PC-9 (cell line): ENCODE results near the gene ANKS6. TPM values are rescaled to one million over a fixed set of nuclear protein-coding genes. Genes with fewer than 3 reads are reported as not detected.

ENCODE experiments used
- BruUV-seq: library from RNA; stranded (reverse); fragments of 400-500 nt; replicated peaks from 2 replicates; lab custom pipeline; 2021; lab: Mats Ljungman, UMichigan
- CTCF ChIA-PET: fragments of 300-600 bp; sonication (Branson Sonifier 250); formaldehyde crosslinking; loops from one replicate; lab custom pipeline; 2022; ENCODE audit warnings: antibody characterized with exemption; lab: Charles Lee
- POLR2A ChIA-PET: fragments of 300-600 bp; sonication (Branson Sonifier 250); formaldehyde crosslinking; loops from one replicate; lab custom pipeline; 2022; ENCODE audit warnings: antibody characterized with exemption; ENCODE audit not compliant: unreplicated experiment; lab: Charles Lee
- DNase-seq, 2 experiments: peaks; one replicate each; pipeline versions ENCODE4 v3.0.0 to v3.0.0-alpha.2; 2015 to 2022; ENCODE audit warnings: mixed read lengths in 1 of 2
- H2AFZ ChIP-seq: fragments of 200-600 bp; sonication (generic); 2 replicates; pipeline ENCODE4 v1.8.1; 2017; ENCODE audit warnings: antibody characterized with exemption
- H3F3A ChIP-seq: fragments of 200-600 bp; sonication (generic); 2 replicates; pipeline ENCODE4 v1.8.1; 2017; ENCODE audit warnings: antibody characterized with exemption, mild to moderate bottlenecking, low read depth; ENCODE audit not compliant: insufficient read depth
- H3K27ac ChIP-seq: fragments of 200-600 bp; sonication (generic); 2 replicates; pipeline ENCODE4 v1.6.1; 2016; ENCODE audit warnings: mixed run types
- H3K27me3 ChIP-seq: fragments of 200-600 bp; sonication (generic); 2 replicates; pipeline ENCODE4 v1.6.1; 2016; ENCODE audit warnings: low read depth, mixed run types; ENCODE audit not compliant: insufficient read depth
- H3K36me3 ChIP-seq: fragments of 200-600 bp; sonication (generic); 2 replicates; pipeline ENCODE4 v1.6.1; 2016; ENCODE audit warnings: low read depth, mixed run types
- H3K4me1 ChIP-seq: fragments of 200-600 bp; sonication (generic); replicated peaks from 2 replicates; pipeline ENCODE4 v1.6.1; 2016; ENCODE audit warnings: mixed run types; ENCODE audit not compliant: insufficient read depth
- H3K4me2 ChIP-seq: fragments of 200-600 bp; sonication (generic); 2 replicates; pipeline ENCODE4 v1.6.1; 2017; ENCODE audit warnings: mixed run types
- H3K4me3 ChIP-seq: fragments of 200-600 bp; sonication (generic); 2 replicates; pipeline ENCODE4 v1.6.1; 2016; ENCODE audit warnings: mixed run types
- H3K79me2 ChIP-seq: fragments of 200-600 bp; sonication (generic); 2 replicates; pipeline ENCODE4 v1.6.1; 2017; ENCODE audit warnings: low read depth, mixed run types
- H3K9me2 ChIP-seq: fragments of 200-600 bp; sonication (generic); 2 replicates; pipeline ENCODE4 v1.8.1; 2017; ENCODE audit warnings: mild to moderate bottlenecking; ENCODE audit not compliant: insufficient read depth
- H3K9me3 ChIP-seq: fragments of 200-600 bp; sonication (generic); 2 replicates; pipeline ENCODE4 v1.8.1; 2016; ENCODE audit warnings: low read depth; ENCODE audit not compliant: insufficient read depth
- H4K20me1 ChIP-seq: fragments of 200-600 bp; sonication (generic); 2 replicates; pipeline ENCODE4 v1.8.1; 2017; ENCODE audit not compliant: insufficient read depth
- EZH2 ChIP-seq: fragments of 200-600 bp; sonication (generic); IDR thresholded peaks from 2 replicates; pipeline ENCODE4 v1.8.0; 2017; ENCODE audit warnings: antibody characterized with exemption, low read depth
- intact Hi-C: fragments of 100-400 bp; cut with micrococcal nuclease; formaldehyde crosslinking; loops from one replicate; pipeline ENCODE4 v1.10.0; 2022; ENCODE audit not compliant: unreplicated experiment
- total RNA-seq: library from RNA; stranded (reverse); gene quantifications from 2 replicates; pipeline ENCODE4 v1.2.3, GENCODE V29; 2021
- TF ChIP-seq, protein P1 (sequence below): fragments of 200-600 bp; sonication (generic); conservative IDR thresholded peaks from 2 replicates; pipeline ENCODE4 v1.6.1; 2017; ENCODE audit warnings: mixed run types, antibody characterized with exemption, mild to moderate bottlenecking, moderate library complexity

ANKS6 gene
- total RNA-seq, 1 experiment from 2014 or later, result 74.7 TPM

GRCh38 chr9:98790134-98790841 is 6.1 kb downstream of the ANKS6 start:
- TF ChIP-seq EZH2, result no peak
- TF ChIP-seq, protein P1, sequence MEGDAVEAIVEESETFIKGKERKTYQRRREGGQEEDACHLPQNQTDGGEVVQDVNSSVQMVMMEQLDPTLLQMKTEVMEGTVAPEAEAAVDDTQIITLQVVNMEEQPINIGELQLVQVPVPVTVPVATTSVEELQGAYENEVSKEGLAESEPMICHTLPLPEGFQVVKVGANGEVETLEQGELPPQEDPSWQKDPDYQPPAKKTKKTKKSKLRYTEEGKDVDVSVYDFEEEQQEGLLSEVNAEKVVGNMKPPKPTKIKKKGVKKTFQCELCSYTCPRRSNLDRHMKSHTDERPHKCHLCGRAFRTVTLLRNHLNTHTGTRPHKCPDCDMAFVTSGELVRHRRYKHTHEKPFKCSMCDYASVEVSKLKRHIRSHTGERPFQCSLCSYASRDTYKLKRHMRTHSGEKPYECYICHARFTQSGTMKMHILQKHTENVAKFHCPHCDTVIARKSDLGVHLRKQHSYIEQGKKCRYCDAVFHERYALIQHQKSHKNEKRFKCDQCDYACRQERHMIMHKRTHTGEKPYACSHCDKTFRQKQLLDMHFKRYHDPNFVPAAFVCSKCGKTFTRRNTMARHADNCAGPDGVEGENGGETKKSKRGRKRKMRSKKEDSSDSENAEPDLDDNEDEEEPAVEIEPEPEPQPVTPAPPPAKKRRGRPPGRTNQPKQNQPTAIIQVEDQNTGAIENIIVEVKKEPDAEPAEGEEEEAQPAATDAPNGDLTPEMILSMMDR, result no peak
- Histone ChIP-seq H3K9me3 (no peaks in the 10 kb centered on the region), H3K4me3 (0 out of 2 replicates have a peak overlapping the region, but pooled peaks have one; percentile 30), H3K27me3 (no peaks in the 10 kb centered on the region), H3K36me3 (peaks cover 16% of the 10 kb centered on the region; the same call in 1 of the 2 replicates), H3K4me2 (peak overlapping the region; percentile 66), H3K79me2 (peaks cover 71% of the 10 kb centered on the region), H2AFZ (no peak overlapping the region), H3K9me2 (no peaks in the 10 kb centered on the region), H3F3A (peaks cover 25% of the 10 kb centered on the region; the same call in 1 of the 2 replicates), H3K4me1 (peaks cover 59% of the 10 kb centered on the region), H3K27ac (peak overlapping the region; percentile 70), H4K20me1 (no peaks in the 10 kb centered on the region)
- intact Hi-C loops, result loop anchor here (2.0 to 10.0 kb wide), 7 partner anchors 83 to 715 kb away; no protein-coding TSS in a partner anchor
- no peak for DNase-seq
- ChIA-PET POLR2A (no interaction called here), CTCF (no interaction called here)
- no TSS peak for BruUV-seq

- no peaks in the 10 kb centered on the region for H3K9me3 ChIP-seq
- H3K4me1 ChIP-seq, result peaks cover 52% of the 10 kb centered on the region
- no peaks in the 10 kb centered on the region for H4K20me1 ChIP-seq
- no TSS peak for BruUV-seq
- peaks cover 67% of the 10 kb centered on the region for H3K79me2 ChIP-seq
- H3K36me3 ChIP-seq, result peaks cover 23% of the 10 kb centered on the region; the same call in 1 of the 2 replicates
- H3K27me3 ChIP-seq, result no peaks in the 10 kb centered on the region
- intact Hi-C loops, result loop anchor here (2.0 to 10.0 kb wide), 7 partner anchors 83 to 715 kb away; no protein-coding TSS in a partner anchor
- H3K4me3 ChIP-seq, result no peak overlapping the region
- no peak for DNase-seq
- H3K9me2 ChIP-seq, result no peaks in the 10 kb centered on the region
- H2AFZ ChIP-seq, result no peak overlapping the region
- H3K27ac ChIP-seq, result no peak overlapping the region
- POLR2A ChIA-PET, result no interaction called here
- H3K4me2 ChIP-seq, result no peak overlapping the region
- CTCF ChIA-PET, result interaction anchor here (0.7 kb wide), 1 partner anchor 483 kb away, joined by 5 read pairs; no protein-coding TSS in a partner anchor
- no peak for TF ChIP-seq EZH2
- TF ChIP-seq, protein P1, result no peak
- peaks cover 25% of the 10 kb centered on the region; the same call in 1 of the 2 replicates for H3F3A ChIP-seq
Observed at GRCh38 chr9:98789483-98790133, 6.7 kb downstream of the ANKS6 start.

DNA sequence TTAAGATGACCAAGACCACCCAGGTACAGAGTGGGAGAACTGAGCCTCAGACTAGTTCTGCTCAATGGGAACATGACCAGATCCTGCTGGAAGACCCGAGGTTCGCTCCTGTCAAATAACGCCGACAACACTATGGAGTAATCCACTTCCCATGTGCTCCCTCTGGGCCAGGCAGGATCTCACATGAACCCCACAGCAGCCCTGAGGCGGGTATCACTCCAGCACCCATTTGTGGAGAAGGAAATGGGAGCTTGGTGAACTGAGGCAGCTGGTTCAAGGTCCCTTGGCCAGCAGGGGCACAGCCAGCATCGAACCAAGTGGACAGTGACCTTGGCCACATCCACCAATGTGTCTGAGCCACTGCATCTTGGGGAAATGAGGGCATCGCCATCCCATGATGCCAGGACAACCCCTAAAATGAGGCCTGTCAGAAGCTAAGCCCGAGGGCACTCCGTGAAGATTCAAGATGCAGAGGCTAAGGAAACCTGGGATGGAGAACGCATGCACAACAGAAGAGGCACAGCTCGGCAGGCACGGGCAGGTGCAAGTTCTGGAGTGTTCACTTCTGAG is 8.5 kb downstream of the ANKS6 start:
- Histone ChIP-seq H3F3A (peaks cover 31% of the 10 kb centered on the region), H3K9me2 (no peaks in the 10 kb centered on the region), H3K4me2 (no peak overlapping the region), H3K4me3 (no peak overlapping the region), H2AFZ (no peak overlapping the region), H3K4me1 (peaks cover 53% of the 10 kb centered on the region), H3K79me2 (peaks cover 51% of the 10 kb centered on the region), H3K36me3 (peaks cover 27% of the 10 kb centered on the region; the same call in 1 of the 2 replicates), H3K27me3 (no peaks in the 10 kb centered on the region), H4K20me1 (no peaks in the 10 kb centered on the region), H3K27ac (no peak overlapping the region), H3K9me3 (no peaks in the 10 kb centered on the region)
- POLR2A ChIA-PET, result interaction anchor here (0.8 kb wide), 1 partner anchor 51 kb away, joined by 5 read pairs; no protein-coding TSS in a partner anchor
- TF ChIP-seq, protein P1, result no peak
- no peak for TF ChIP-seq EZH2
- CTCF ChIA-PET, result no interaction called here
- intact Hi-C loops, result no loop called here
- no TSS peak for BruUV-seq
- DNase-seq, result no peak
